OCI-LY7 (cell line): ENCODE results near the gene KLHL22. TPM values are rescaled to one million over a fixed set of nuclear protein-coding genes. Genes with fewer than 3 reads are reported as not detected.

Experiments used
- BruUV-seq: library from RNA; stranded (reverse); fragments of 400-500 nt; replicated peaks from 2 replicates; lab custom pipeline; 2021; lab: Mats Ljungman, UMichigan
- CTCF ChIA-PET: fragments of 300-600 bp; sonication (Branson Sonifier 250); formaldehyde crosslinking; loops from one replicate; lab custom pipeline; 2022; ENCODE audit warnings: antibody characterized with exemption; ENCODE audit not compliant: unreplicated experiment; lab: Charles Lee
- POLR2A ChIA-PET: fragments of 300-600 bp; sonication (Branson Sonifier 250); formaldehyde crosslinking; loops from one replicate; lab custom pipeline; 2022; ENCODE audit warnings: antibody characterized with exemption; lab: Charles Lee
- DNase-seq: peaks from one replicate; pipeline ENCODE4 v3.0.0-alpha.2; 2015; ENCODE audit warnings: low spot score
- H2AFZ ChIP-seq: fragments of 200-600 bp; sonication (generic), shearing (Covaris generic); 2 replicates; pipeline ENCODE4 v1.6.1; 2014; ENCODE audit warnings: mild to moderate bottlenecking, antibody characterized with exemption, low read length, moderate library complexity
- H3K27ac ChIP-seq: fragments of 200-600 bp; sonication (generic); 2 replicates; pipeline ENCODE4 v1.5.1; 2014; ENCODE audit warnings: mixed run types, low read depth, mild to moderate bottlenecking, moderate library complexity, low read length, inconsistent platforms; ENCODE audit not compliant: poor library complexity, severe bottlenecking
- H3K36me3 ChIP-seq: fragments of 200-600 bp; sonication (generic); 2 replicates; pipeline ENCODE4 v1.6.1; 2014; ENCODE audit warnings: mild to moderate bottlenecking, antibody characterized with exemption, low read length, moderate library complexity, mixed read lengths; ENCODE audit not compliant: insufficient read depth
- H3K4me1 ChIP-seq: fragments of 200-600 bp; sonication (generic); 2 replicates; pipeline ENCODE4 v1.5.1; 2014; ENCODE audit warnings: mild to moderate bottlenecking, low read length; ENCODE audit not compliant: insufficient read depth, poor library complexity, severe bottlenecking
- H3K4me2 ChIP-seq: fragments of 200-600 bp; sonication (generic); 2 replicates; pipeline ENCODE4 v1.6.1; 2014; ENCODE audit warnings: mild to moderate bottlenecking, low read length
- H3K4me3 ChIP-seq: fragments of 200-600 bp; sonication (generic); 2 replicates; pipeline ENCODE4 v1.5.1; 2014; ENCODE audit warnings: mild to moderate bottlenecking, low read depth, low read length; ENCODE audit not compliant: poor library complexity, severe bottlenecking
- H3K79me2 ChIP-seq: fragments of 200-600 bp; sonication (generic); 2 replicates; pipeline ENCODE4 v1.6.1; 2016; ENCODE audit warnings: low read depth, mild to moderate bottlenecking, low read length, moderate library complexity, mixed read lengths; ENCODE audit not compliant: insufficient read depth
- H3K9me2 ChIP-seq: fragments of 200-600 bp; sonication (generic); 2 replicates; pipeline ENCODE4 v1.6.1; 2016; ENCODE audit warnings: mild to moderate bottlenecking, low read length, mixed read lengths; ENCODE audit not compliant: insufficient read depth
- H3K9me3 ChIP-seq: fragments of 200-600 bp; sonication (generic); 2 replicates; pipeline ENCODE4 v1.6.1; 2014; ENCODE audit warnings: mild to moderate bottlenecking, mixed run types, low read length, mixed read lengths
- H4K20me1 ChIP-seq: fragments of 200-600 bp; sonication (generic); 2 replicates; pipeline ENCODE4 v1.6.1; 2014; ENCODE audit warnings: mild to moderate bottlenecking, antibody characterized with exemption, low read length, moderate library complexity, mixed read lengths; ENCODE audit not compliant: insufficient read depth
- CTCF ChIP-seq: fragments of 200-600 bp; sonication (generic); conservative IDR thresholded peaks from 2 replicates; pipeline ENCODE4 v1.5.1; 2014; ENCODE audit warnings: mild to moderate bottlenecking, antibody characterized with exemption, low read length, moderate library complexity, mixed read lengths
- EZH2phosphoT487 ChIP-seq: fragments of 200-600 bp; sonication (generic); IDR thresholded peaks from 2 replicates; pipeline ENCODE4 v1.6.1; 2018; ENCODE audit warnings: low read depth, borderline replicate concordance, mild to moderate bottlenecking, mixed run types, antibody characterized with exemption, low read length, moderate library complexity, mixed read lengths
- intact Hi-C: fragments of 100-400 bp; cut with micrococcal nuclease; formaldehyde crosslinking; loops from one replicate; pipeline ENCODE4 v1.10.0; 2022; ENCODE audit not compliant: unreplicated experiment
- total RNA-seq, 2 experiments: library from RNA; depleted of rRNA in 1 of 2; stranded (reverse); fragments of >200 nt in 1 of 2; shearing (Covaris generic) in 1 of 2; gene quantifications; 2 replicates each; pipeline ENCODE4 v1.2.3, GENCODE V29; 2014 to 2022

KLHL22 gene
- total RNA-seq, 2 experiments from 2014 or later = 14.8 to 38.1 TPM

- no peak overlapping the region for H3K4me2 ChIP-seq
- no peak overlapping the region for H3K4me3 ChIP-seq
- no TSS peak for BruUV-seq
- DNase-seq = no peak
- intact Hi-C loops = no loop called here
- no peak overlapping the region for H3K27ac ChIP-seq
- no peak overlapping the region for H2AFZ ChIP-seq
- no peaks in the 10 kb centered on the region for H4K20me1 ChIP-seq
- H3K4me1 ChIP-seq = peaks cover 3% of the 10 kb centered on the region
- H3K9me3 ChIP-seq = no peaks in the 10 kb centered on the region
- H3K79me2 ChIP-seq = no peaks in the 10 kb centered on the region
- TF ChIP-seq EZH2phosphoT487 (no peak), CTCF (no peak)
- H3K9me2 ChIP-seq = no peaks in the 10 kb centered on the region
- ChIA-PET POLR2A (no interaction called here), CTCF (no interaction called here)
- no peaks in the 10 kb centered on the region for H3K36me3 ChIP-seq
These were observed 71.6 kb downstream of the KLHL22 start for GRCh38 chr22:20423906-20424551.

- ChIA-PET CTCF (no interaction called here), POLR2A (no interaction called here)
- Histone ChIP-seq H3K4me2 (no peak overlapping the region), H4K20me1 (no peaks in the 10 kb centered on the region), H3K4me1 (peaks cover 2% of the 10 kb centered on the region), H2AFZ (no peak overlapping the region), H3K36me3 (no peaks in the 10 kb centered on the region), H3K79me2 (no peaks in the 10 kb centered on the region), H3K9me3 (no peaks in the 10 kb centered on the region), H3K27ac (no peak overlapping the region), H3K4me3 (no peak overlapping the region), H3K9me2 (no peaks in the 10 kb centered on the region)
- no TSS peak for BruUV-seq
- DNase-seq = no peak
- TF ChIP-seq CTCF (no peak), EZH2phosphoT487 (no peak)
- intact Hi-C loops = no loop called here
These were observed 72.3 kb downstream of the KLHL22 start for GRCh38 chr22:20423008-20423905.
